Activated CD8-positive, alpha-beta memory T cell treated with anti-CD3 and anti-CD28 coated beads, Interleukin-2, amount 50 U/mL, for 24 hours (primary cell): ENCODE data around the gene FARP2.

Experiments used
- DNase-seq: peaks from one replicate; pipeline ENCODE4 v3.0.0-alpha.2; 2020; ENCODE audit errors: extremely low read depth

The FARP2 gene

GRCh38 chr2:241325257-241325656 is 30.8 kb upstream of the FARP2 start:
- no peak for DNase-seq

- no peak for DNase-seq
Observed at GRCh38 chr2:241329669-241330615, 26.1 kb upstream of the FARP2 start.

GRCh38 chr2:241330616-241330981 is 25.5 kb upstream of the FARP2 start:
- DNase-seq: no peak

GRCh38 chr2:241334813-241335212 is 21.3 kb upstream of the FARP2 start:
- DNase-seq: no peak

GRCh38 chr2:241339839-241340630 is 16.1 kb upstream of the FARP2 start:
- DNase-seq: no peak

- no peak for DNase-seq
Observed at GRCh38 chr2:241340631-241341163, 15.4 kb upstream of the FARP2 start.

- DNase-seq: no peak
Observed at GRCh38 chr2:241344925-241345651, 11.0 kb upstream of the FARP2 start.

- DNase-seq: no peak
Observed at GRCh38 chr2:241349941-241350340, 6.1 kb upstream of the FARP2 start.

GRCh38 chr2:241350530-241350877 is 5.6 kb upstream of the FARP2 start:
- no peak for DNase-seq

GRCh38 chr2:241350878-241351639 is 5.0 kb upstream of the FARP2 start:
- DNase-seq: no peak

GRCh38 chr2:241351640-241352031 is 4.4 kb upstream of the FARP2 start:
- no peak for DNase-seq

- no peak for DNase-seq
Observed at GRCh38 chr2:241352227-241352626, 3.9 kb upstream of the FARP2 start.

GRCh38 chr2:241354668-241355658 is 1.1 kb upstream of the FARP2 start:
- DNase-seq: peak; percentile 34

- DNase-seq: no peak
Observed at GRCh38 chr2:241356871-241357260, 781 bp downstream of the FARP2 start.

- DNase-seq: no peak
Observed at GRCh38 chr2:241357531-241357930, 1.4 kb downstream of the FARP2 start.

GRCh38 chr2:241358470-241358869 is 2.4 kb downstream of the FARP2 start:
- no peak for DNase-seq

GRCh38 chr2:241359481-241360045 is 3.5 kb downstream of the FARP2 start:
- DNase-seq: no peak

- DNase-seq: no peak
Observed at GRCh38 chr2:241363426-241363825, 7.3 kb downstream of the FARP2 start.

GRCh38 chr2:241364781-241365180 is 8.7 kb downstream of the FARP2 start:
- no peak for DNase-seq

GRCh38 chr2:241366678-241367077 is 10.6 kb downstream of the FARP2 start:
- DNase-seq: no peak
